ENCODE measurements around the gene ODF2L. TPM values are rescaled to one million over a fixed set of nuclear protein-coding genes. Genes with fewer than 3 reads are reported as not detected.

ODF2L gene
- total RNA-seq, 1 experiment from 2014 or later, result 24.4 TPM

DNA sequence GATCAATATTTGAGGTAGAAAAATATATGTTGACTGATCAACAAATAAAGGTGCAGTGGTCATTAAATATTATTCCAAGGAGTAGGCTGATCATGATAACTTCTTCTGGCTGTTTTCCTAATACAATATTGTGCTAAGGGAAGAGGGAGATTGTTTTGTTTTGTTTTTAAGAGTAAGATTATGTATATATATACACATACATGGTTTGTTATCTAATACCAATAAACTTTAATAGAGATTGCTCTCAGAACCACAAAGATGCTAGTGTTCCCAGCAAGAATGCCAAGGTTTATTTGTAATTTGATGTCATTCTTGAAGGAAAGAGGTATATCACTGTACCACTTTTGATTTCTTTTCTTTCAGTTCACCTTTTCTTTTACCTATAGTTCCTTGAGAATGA, 37.9 kb upstream of the ODF2L start (continued):
- TF ChIP-seq, protein P1, sequence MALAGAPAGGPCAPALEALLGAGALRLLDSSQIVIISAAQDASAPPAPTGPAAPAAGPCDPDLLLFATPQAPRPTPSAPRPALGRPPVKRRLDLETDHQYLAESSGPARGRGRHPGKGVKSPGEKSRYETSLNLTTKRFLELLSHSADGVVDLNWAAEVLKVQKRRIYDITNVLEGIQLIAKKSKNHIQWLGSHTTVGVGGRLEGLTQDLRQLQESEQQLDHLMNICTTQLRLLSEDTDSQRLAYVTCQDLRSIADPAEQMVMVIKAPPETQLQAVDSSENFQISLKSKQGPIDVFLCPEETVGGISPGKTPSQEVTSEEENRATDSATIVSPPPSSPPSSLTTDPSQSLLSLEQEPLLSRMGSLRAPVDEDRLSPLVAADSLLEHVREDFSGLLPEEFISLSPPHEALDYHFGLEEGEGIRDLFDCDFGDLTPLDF (CRISPR knock-in tag; IDR thresholded peaks at IDR 0.05), result no peak

DNA sequence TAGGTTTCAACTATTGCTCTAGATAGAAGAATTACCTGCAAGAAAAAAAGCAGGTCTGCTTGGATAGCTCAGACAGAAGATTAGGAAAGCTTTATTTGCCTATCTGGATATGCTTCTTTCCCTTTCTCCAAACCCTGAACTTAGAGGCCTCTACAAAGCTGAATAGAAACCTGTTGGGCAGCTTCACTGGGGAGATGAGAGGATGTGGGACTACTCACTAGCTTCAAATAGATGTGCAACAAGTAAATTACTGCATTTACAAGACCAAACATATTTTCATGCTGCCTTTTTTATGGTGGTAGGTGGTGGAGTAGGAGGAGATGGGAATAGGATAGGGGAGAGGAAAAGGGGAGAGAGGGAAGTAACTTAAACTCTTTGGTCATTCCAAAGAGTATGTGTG, 34.3 kb upstream of the ODF2L start:
- no peak for DNase-seq (ENCODE audit: low spot score)
- no peak for TF ChIP-seq ZNF263 (CRISPR knock-in tag; IDR thresholded peaks at IDR 0.05; ENCODE audit: low read depth)
- TF ChIP-seq ZNF232 (CRISPR knock-in tag; IDR thresholded peaks at IDR 0.05), result no peak
- TF ChIP-seq IRF2 (CRISPR knock-in tag; IDR thresholded peaks at IDR 0.05; ENCODE audit: borderline replicate concordance, low read depth), result no peak
- TF ChIP-seq TEAD4 (CRISPR knock-in tag; IDR thresholded peaks at IDR 0.05), result no peak
- TF ChIP-seq, protein P2, sequence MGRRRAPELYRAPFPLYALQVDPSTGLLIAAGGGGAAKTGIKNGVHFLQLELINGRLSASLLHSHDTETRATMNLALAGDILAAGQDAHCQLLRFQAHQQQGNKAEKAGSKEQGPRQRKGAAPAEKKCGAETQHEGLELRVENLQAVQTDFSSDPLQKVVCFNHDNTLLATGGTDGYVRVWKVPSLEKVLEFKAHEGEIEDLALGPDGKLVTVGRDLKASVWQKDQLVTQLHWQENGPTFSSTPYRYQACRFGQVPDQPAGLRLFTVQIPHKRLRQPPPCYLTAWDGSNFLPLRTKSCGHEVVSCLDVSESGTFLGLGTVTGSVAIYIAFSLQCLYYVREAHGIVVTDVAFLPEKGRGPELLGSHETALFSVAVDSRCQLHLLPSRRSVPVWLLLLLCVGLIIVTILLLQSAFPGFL (CRISPR knock-in tag; IDR thresholded peaks at IDR 0.05; ENCODE audit: borderline replicate concordance), result no peak
- TF ChIP-seq, protein P3, sequence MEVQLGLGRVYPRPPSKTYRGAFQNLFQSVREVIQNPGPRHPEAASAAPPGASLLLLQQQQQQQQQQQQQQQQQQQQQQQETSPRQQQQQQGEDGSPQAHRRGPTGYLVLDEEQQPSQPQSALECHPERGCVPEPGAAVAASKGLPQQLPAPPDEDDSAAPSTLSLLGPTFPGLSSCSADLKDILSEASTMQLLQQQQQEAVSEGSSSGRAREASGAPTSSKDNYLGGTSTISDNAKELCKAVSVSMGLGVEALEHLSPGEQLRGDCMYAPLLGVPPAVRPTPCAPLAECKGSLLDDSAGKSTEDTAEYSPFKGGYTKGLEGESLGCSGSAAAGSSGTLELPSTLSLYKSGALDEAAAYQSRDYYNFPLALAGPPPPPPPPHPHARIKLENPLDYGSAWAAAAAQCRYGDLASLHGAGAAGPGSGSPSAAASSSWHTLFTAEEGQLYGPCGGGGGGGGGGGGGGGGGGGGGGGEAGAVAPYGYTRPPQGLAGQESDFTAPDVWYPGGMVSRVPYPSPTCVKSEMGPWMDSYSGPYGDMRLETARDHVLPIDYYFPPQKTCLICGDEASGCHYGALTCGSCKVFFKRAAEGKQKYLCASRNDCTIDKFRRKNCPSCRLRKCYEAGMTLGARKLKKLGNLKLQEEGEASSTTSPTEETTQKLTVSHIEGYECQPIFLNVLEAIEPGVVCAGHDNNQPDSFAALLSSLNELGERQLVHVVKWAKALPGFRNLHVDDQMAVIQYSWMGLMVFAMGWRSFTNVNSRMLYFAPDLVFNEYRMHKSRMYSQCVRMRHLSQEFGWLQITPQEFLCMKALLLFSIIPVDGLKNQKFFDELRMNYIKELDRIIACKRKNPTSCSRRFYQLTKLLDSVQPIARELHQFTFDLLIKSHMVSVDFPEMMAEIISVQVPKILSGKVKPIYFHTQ (CRISPR knock-in tag; IDR thresholded peaks at IDR 0.05), result no peak
- H3K9me3 Mint-ChIP-seq, result no peaks in the 10 kb centered on the region
- ChIA-PET CTCF (interaction anchor here (1.3 kb wide), 1 partner anchor 50 kb away, joined by 3 read pairs; no protein-coding TSS in a partner anchor), POLR2A (interaction anchor here (1.3 kb wide), 1 partner anchor 34 kb away, joined by 3 read pairs; the partner anchor contains the start of gene ODF2L)
- no peak for ATAC-seq
- H3K27me3 Mint-ChIP-seq (ENCODE audit: low read depth), result no peaks in the 10 kb centered on the region
- no peak overlapping the region for H3K4me3 Mint-ChIP-seq
- H3K4me1 Mint-ChIP-seq, result no peaks in the 10 kb centered on the region
- no peaks in the 10 kb centered on the region for H3K36me3 Mint-ChIP-seq
- no peak overlapping the region for H3K27ac Mint-ChIP-seq

DNA sequence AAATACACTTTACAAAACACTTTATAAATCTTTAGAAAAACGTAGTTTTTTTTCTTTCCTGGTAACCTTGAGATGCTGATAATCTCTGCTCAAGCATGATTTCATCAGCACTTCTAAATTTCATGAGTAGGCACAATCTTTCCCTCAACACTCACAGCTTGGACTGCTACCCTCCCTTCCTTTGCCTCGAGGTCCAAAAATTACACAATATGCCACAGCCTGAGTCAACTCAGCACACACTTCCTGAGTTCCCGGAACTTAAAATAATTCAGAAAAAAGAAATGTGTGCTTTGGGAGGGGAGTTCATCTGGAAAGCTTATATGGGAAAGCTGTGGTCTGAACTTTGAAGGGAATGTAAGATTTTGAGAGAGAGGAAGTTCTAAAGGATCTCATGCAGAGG, 33.7 kb upstream of the ODF2L start:
- TF ChIP-seq TEAD4 (CRISPR knock-in tag; IDR thresholded peaks at IDR 0.05) (no peak), ATF1 (CRISPR knock-in tag; IDR thresholded peaks at IDR 0.05) (no peak), ZNF416 (CRISPR knock-in tag; IDR thresholded peaks at IDR 0.05) (no peak), RORB (CRISPR knock-in tag; IDR thresholded peaks at IDR 0.05) (no peak)
- TF ChIP-seq, protein P4, sequence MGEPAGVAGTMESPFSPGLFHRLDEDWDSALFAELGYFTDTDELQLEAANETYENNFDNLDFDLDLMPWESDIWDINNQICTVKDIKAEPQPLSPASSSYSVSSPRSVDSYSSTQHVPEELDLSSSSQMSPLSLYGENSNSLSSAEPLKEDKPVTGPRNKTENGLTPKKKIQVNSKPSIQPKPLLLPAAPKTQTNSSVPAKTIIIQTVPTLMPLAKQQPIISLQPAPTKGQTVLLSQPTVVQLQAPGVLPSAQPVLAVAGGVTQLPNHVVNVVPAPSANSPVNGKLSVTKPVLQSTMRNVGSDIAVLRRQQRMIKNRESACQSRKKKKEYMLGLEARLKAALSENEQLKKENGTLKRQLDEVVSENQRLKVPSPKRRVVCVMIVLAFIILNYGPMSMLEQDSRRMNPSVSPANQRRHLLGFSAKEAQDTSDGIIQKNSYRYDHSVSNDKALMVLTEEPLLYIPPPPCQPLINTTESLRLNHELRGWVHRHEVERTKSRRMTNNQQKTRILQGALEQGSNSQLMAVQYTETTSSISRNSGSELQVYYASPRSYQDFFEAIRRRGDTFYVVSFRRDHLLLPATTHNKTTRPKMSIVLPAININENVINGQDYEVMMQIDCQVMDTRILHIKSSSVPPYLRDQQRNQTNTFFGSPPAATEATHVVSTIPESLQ (CRISPR knock-in tag; IDR thresholded peaks at IDR 0.05), result no peak
- Mint-ChIP-seq H3K27me3 (ENCODE audit: low read depth) (no peaks in the 10 kb centered on the region), H3K27ac (no peak overlapping the region), H3K4me3 (no peak overlapping the region), H3K36me3 (no peaks in the 10 kb centered on the region), H3K9me3 (no peaks in the 10 kb centered on the region), H3K4me1 (no peaks in the 10 kb centered on the region)
- CTCF ChIA-PET, result interaction anchor here (1.3 kb wide), 1 partner anchor 50 kb away, joined by 3 read pairs; no protein-coding TSS in a partner anchor
- ATAC-seq (no peak), DNase-seq (ENCODE audit: low spot score) (no peak)
- POLR2A ChIA-PET, result interaction anchor here (1.3 kb wide), 1 partner anchor 33 kb away, joined by 3 read pairs; the partner anchor contains the start of gene ODF2L

DNA sequence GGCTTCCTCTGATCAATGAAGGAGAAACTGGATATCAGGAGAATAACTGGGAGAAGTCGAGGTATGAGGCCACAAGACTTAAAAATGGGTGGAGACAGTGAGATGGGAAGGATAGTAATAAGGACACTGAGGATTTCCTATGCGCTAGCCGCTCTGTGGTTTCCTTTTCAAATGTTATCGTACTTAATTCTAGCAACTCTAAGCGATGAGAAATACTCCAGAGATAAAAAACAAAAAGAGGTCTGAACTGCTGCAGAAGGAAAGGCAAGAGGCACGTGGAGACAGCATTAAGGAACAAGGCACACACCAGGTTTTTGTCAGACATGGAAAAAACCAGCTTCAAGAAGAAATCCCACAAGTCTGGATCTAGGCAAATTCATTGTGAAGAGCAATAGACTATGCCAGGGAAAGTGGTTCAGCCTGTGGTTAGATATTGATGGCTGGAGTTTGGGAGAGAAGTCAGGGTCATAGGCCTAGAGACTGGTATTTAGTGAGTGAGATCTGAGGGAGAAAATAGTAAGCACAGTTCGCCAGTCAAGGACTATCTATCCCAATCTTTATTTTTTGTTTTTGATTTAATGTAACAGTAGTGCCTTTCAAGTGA, 33.1 kb upstream of the ODF2L start:
- Mint-ChIP-seq H3K27me3 (ENCODE audit: low read depth) (no peaks in the 10 kb centered on the region), H3K4me3 (no peak overlapping the region), H3K9me3 (no peaks in the 10 kb centered on the region), H3K4me1 (no peaks in the 10 kb centered on the region), H3K27ac (no peak overlapping the region), H3K36me3 (no peaks in the 10 kb centered on the region)
- ATAC-seq (no peak), DNase-seq (ENCODE audit: low spot score) (no peak)
- ChIA-PET CTCF (interaction anchor here (1.3 kb wide), 1 partner anchor 49 kb away, joined by 3 read pairs; no protein-coding TSS in a partner anchor), POLR2A (no interaction called here)
- TF ChIP-seq CREB1 (CRISPR knock-in tag; IDR thresholded peaks at IDR 0.05) (no peak), ZNF138 (CRISPR knock-in tag; conservative IDR thresholded peaks at IDR 0.05) (no peak), MXD4 (CRISPR knock-in tag; IDR thresholded peaks at IDR 0.05; ENCODE audit: borderline replicate concordance) (no peak)
- TF ChIP-seq, protein P5, sequence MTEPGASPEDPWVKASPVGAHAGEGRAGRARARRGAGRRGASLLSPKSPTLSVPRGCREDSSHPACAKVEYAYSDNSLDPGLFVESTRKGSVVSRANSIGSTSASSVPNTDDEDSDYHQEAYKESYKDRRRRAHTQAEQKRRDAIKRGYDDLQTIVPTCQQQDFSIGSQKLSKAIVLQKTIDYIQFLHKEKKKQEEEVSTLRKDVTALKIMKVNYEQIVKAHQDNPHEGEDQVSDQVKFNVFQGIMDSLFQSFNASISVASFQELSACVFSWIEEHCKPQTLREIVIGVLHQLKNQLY (CRISPR knock-in tag; IDR thresholded peaks at IDR 0.05), result no peak

All from WTC11 (cell line).